GM19239 (cell line): ENCODE results near the gene EIF4G1.

Source experiments
- DNase-seq: peaks from one replicate; pipeline ENCODE4 v3.0.0; 2011; ENCODE audit warnings: low spot score; ENCODE audit not compliant: insufficient read length
- FAIRE-seq: peaks from 2 replicates; lab custom pipeline; 2011; peaks lifted over from hg19 to GRCh38; lab: Jason Lieb, UNC

The EIF4G1 gene

GRCh38 chr3:184360070-184360928 is 45.9 kb downstream of the EIF4G1 start:
- FAIRE-seq (no peak), DNase-seq (no peak)

DNA sequence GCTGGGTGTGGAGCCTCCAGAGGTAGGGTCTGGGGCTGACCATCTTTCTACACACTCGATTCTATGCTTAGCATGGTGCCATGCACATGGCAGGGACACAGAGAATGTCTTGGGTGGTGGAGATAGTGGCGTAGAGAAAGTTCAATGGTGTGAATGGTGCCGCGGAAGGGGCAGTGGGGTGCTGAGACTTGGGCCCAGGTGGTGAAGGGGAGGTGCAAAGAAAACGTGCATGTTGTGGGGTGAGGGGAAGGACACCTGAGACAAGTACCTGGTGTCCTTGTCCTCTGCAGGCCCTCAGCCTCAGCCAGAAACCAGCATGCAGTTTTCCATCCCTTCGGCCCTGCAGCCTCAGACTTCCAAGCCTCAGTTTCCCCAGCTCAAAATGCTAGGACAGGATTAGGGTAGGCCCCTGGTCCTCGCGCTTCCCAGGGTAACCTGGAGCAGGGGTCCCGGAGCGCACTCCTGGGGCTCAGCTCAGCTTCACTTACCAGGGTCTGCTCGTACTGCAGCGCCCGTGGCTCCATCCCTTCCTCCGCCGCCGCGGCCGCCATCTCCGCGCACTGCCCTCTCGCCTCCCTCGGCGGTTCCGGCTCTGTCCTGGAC is 46.6 kb downstream of the EIF4G1 start:
- no peak for FAIRE-seq
- DNase-seq: no peak

DNA sequence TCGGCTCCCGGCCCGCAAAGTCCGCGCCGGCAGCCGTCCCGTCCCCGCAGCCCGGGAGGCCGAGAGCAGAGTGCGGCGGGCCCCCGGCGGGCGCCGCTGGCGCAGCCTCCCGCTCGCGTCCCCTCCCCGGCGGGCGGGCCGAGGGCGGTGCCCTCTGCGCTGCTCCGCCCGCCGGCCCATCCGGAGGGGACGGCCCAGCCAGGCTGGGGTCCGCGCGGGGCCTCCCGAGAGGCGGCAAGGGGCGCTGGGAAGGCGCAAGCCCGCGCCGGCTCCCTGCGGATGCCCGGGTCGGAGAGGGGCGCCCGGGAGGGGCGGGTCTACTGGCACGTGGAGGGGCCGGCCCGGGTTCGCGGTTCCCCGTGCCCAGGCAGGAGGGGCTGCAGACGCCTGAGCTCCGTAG is 47.1 kb downstream of the EIF4G1 start, which contains the start of the genes CLCN2 and POLR2H:
CLCN2 (minus strand) TSS at position 74 of the 400 bp plus-strand sequence. CDS start 126 bp downstream, outside the sequence.
POLR2H (plus strand) TSS at position 179 of the 400 bp plus-strand sequence. CDS start 1,783 bp downstream, outside the sequence.
- no peak for DNase-seq
- peak; percentile 4 for FAIRE-seq

DNA sequence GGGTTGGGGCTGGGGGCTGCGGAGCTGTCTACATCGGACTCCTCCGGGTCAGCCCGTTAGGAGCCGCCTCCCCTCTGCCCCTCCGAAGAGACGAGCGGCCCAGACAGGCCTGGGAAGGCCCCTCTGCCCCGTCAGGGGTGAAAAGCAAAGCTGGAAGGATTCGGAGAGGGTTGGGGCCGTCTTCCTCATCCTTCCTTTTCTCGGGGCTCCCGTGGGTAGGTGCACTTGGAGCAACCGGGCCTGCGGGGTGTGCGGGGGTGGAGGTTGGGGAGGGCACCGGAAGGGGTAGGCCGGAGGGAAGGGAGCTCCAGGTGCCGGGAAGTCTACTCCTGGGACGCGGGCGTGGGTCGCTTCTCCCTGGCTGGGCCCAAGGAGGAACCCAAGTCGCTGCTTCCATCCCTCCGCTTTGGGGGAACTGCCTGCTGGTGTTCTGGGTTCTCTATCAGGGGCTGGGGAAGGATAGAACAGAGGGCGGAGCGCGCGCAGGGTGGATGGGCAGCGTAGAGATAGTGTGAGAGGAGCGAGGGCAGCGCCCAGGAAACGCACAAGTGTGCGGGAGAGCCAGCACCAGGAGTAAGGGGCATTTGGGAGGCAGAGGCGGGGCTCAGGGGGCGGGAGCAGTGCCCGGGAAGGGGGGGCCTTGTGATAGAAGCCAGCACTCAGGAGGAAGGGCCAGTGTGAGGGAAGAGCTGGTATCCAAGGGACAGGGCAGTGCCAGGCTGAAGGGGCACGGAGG is 47.7 kb downstream of the EIF4G1 start:
- FAIRE-seq (no peak), DNase-seq (no peak)

GRCh38 chr3:184362668-184363546 is 48.5 kb downstream of the EIF4G1 start:
- peak; percentile 95 for FAIRE-seq
- DNase-seq: peak; percentile 96

DNA sequence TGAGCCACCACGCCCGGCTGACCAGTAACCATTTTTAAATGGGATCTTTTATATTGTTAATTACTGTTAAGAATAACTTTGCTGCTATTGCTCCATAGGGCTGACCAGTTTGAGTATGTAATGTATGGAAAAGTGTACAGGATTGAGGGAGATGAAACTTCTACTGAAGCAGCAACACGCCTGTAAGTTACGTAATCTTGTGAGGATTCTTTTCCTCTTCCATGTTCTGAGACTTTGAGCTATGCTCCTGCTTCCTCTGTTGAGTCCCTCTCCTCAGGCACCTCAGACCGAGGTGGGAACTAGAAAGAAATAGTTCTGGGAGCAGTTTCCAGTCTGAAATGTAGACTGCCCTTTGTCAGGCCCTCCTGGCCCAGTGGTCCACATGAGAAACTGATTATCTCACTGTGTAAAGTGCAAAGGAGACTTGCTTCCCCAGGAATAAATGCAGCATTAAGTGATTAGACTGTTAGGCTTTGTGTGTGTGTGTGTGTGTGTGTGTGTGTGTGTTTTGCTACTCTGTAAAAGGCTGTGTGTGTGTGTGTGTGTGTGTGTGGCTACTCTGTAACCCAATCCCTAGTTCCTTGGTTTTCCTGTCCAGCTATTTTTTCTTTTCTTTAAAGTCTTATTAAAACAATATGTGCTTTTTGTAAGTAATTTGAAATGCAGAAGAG is 52.3 kb downstream of the EIF4G1 start:
- DNase-seq (no peak), FAIRE-seq (no peak)

- FAIRE-seq (no peak), DNase-seq (no peak)
Measured at GRCh38 chr3:184368116-184368515, 53.7 kb downstream of the EIF4G1 start.

- no peak for FAIRE-seq
- no peak for DNase-seq
Measured at GRCh38 chr3:184368586-184369183, 54.3 kb downstream of the EIF4G1 start.

- DNase-seq: peak; percentile 82
- peak; percentile 26 for FAIRE-seq
Measured at GRCh38 chr3:184371570-184372018, 57.2 kb downstream of the EIF4G1 start.

- DNase-seq (no peak), FAIRE-seq (no peak)
Measured at GRCh38 chr3:184372296-184372821, 58.0 kb downstream of the EIF4G1 start.

DNA sequence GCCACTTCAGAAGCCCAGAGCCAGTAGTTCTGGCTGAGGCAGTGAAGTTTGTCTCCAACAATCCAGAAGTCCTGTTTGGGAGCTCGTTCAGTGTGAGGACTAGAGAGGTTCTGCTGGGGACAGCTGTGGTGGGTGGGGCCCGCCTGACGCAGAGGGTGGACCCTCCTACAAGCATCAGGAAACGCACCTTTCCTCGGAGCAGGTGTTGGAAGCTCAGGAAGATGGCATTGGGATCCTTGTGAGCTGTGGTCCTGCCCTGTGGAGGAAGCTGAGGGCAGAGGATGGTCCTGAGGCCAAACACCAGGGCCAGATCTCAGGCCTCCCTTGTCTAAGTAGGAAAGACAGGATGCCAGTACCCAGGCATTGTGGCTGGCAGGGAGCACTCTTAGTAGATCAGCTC is 58.5 kb downstream of the EIF4G1 start:
- no peak for FAIRE-seq
- no peak for DNase-seq

DNA sequence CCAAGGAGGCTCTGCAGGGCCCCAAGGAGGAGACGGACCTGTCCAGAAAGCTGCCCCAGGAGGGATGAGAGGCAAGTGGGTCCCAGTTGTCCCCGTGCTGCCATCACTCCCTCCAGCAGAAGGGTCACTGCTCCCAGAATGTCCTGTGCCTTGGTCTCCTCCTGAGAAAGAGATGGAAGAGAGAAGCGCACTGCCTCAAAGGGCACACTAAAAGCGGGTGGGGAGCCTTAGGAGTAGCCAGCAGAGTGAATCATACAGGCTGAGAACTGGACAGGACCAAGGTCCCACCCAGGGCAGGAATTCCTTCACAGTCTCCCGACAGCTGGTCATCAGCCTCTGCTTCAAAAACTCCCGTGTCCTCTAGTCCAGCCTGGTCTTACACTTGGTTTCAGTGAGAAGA is 59.0 kb downstream of the EIF4G1 start:
- no peak for DNase-seq
- no peak for FAIRE-seq

DNA sequence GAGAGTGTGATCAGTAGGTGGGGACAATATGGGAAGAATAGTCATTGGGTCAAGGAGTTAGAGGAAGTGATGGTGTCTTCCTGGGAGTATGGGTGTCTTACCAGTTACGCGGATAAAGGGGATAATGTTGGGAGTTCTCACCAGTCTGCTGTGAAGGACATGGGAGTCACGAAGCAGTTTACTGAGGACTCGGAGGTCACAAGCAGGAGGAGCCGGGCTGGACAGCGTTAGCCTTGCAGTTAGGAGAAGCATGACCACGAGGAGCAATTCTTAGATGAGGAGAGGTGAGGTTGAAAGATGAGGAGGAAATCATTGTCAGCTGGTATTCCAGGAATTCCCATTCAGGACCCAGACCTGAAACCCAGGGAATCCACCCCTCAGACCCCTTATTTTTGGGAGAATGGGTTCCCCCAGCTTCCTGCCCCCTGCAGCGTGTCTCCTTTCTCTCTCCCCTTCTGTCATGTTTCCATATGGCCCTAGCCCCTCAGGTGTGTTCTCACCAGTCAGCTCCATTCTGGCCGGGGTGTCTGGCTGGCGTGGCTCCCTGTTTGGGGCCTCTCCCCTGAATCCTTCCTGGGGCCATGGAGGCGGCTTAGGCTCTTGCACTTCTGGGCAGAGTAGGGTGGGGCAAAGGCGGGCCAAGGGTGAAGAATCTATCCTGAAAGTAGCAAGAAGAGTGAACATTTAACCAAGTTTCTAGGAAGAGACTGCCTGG is 61.5 kb downstream of the EIF4G1 start:
- FAIRE-seq (no peak), DNase-seq (no peak)

DNA sequence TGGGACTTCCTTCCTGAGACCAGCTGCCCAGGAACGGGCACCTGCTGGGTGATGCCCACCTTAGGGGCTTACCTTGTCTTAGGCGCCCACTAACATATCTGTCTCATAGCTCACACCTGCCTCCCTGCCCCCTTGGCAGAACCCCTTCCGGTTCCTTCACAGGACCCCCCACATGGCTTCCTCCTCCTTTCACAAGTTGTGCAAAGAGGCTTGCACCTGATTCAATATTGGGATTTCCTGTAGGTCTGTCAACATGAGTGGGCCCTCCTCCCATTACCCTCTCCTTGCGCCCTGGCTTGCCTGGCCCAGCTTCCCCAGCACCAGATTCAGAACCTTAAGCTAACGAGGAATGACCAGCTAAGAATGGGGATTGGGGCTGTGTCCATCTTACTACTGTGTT is 63.0 kb downstream of the EIF4G1 start:
- no peak for FAIRE-seq

DNA sequence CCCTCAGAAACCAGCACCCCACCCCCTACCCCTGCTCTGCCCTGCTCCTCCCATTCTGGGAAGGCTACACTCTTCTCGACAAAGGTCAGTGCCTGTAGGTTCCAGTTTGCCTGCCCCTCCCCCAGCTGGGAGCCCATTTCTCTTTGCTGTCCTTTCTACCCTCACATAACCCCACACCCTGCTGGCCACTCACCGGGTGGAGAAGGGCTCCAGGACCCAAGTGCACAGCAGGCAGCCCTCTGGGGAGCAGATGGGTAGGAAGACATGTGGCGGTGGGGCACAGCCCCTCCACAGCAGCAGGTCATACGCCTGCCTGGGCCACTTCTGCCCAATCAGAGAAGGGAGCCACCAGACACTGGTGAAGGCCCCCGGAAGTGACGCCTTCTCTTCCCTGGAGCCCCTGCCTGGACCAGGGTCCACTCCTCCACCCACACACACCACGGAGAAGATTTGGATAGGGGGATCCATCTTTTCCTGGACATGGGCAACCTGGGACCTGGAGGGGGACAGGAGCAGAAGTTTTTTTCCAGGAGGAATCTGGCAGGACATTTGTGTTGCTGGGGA is 63.6 kb downstream of the EIF4G1 start, which contains the start of gene THPO:
THPO (minus strand) TSS at position 326 of the 564 bp plus-strand sequence. CDS start 1,948 bp downstream, outside the sequence.
- DNase-seq (no peak), FAIRE-seq (no peak)

More for the DNA sequence above, 63.0 kb downstream of the EIF4G1 start:
- DNase-seq: no peak

DNA sequence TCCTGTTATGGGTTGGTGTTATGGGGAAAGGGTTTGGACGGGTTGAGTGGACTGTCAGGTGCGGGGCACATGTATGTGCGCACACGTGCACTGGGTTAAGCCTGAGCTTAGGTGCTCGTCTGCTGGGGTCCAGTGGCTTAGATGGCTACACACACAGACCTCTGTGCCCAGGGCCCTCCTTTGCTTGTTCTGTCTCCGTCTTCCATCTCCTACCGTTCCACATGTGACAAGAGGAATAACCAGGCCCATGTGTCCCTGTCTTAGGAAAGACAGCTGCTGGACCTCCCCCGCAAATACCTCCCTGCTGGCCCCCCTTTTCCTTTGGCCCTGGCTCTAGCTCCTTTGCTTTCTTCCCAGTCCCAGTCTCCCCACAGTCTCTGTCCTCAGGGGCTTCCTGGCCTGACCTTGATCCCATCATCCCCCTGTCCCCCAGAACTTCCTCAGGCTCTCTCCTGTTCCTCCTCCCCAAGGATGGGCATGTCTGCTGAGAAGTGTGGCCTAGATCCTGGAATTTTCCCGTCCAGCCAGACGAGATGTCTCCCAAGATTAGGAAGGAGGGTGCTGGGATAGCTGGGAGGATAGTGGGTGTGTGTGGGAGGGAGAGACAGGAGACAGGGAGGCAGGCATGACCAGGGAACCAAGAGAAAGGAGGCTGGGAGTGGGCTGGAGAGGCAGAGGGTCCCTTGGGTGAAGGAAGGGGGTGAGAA is 64.4 kb downstream of the EIF4G1 start:
- FAIRE-seq: no peak
- DNase-seq: no peak
